AG08395 (cell line): ENCODE data around the gene PLA2G2D.
"Not testable (repeated sequence)": the region's sequence is repeated elsewhere in the genome, so short reads cannot be mapped to it uniquely, and the experiment has no call there.

ENCODE experiments used
- DNase-seq: peaks from one replicate; pipeline ENCODE4 v3.0.0; 2012; ENCODE audit warnings: mixed read lengths, low spot score

Gene PLA2G2D

DNA sequence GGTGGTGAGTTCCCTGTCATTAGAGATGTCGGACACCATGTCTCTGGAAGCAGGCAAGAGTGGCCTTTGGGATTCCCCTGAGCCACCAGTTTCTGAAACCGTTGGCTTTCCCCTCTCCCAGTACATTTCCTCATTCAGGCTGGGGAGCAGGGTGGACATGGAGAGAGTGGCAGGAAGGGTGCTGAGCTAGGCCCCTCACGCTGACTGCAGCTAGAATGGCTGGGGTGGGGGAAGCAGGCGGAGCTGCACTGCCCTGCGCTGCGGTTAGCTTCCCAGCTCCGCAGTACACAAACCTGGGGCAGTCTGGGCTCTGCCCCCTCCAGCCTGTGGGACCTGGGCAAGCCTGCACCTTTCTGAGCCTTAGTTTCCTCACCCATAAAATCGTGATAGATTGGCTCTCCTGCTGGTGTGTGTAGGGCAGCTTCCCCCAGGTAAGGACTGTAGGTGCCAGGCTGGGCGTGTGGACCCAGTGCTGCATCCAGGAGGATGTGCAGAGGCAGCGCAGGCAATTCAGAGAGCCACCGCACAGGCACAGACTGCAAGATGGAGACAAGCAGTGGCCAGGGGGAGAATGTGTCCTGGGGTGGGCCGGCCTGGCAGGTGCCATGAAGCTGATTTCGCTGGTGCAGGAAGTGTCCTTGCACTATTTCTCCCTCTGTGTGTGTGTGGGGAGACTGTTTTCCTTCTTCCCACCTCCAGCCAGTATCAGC lies 22.8 kb upstream of the PLA2G2D start:
- DNase-seq = no peak

DNA sequence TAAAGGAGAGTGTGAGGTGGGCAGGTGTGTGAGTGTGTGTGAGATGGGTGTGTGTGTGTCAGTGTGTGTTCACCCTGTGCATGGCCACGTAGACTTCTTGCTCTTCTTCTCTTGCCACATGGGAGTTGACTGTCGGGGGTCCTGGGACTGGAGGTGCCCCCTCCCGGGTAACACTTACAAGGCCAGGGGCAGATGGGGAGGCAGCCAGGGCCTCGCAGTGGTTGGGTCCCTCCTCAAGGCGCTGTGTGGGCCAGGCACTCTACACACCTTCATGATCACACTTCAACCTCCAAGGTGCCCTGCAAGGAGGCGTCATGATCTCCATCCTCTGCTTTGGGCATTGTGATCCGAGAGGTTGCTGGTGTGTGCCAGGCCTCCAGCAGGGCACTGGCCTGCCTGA lies 22.1 kb upstream of the PLA2G2D start:
- DNase-seq = no peak

DNA sequence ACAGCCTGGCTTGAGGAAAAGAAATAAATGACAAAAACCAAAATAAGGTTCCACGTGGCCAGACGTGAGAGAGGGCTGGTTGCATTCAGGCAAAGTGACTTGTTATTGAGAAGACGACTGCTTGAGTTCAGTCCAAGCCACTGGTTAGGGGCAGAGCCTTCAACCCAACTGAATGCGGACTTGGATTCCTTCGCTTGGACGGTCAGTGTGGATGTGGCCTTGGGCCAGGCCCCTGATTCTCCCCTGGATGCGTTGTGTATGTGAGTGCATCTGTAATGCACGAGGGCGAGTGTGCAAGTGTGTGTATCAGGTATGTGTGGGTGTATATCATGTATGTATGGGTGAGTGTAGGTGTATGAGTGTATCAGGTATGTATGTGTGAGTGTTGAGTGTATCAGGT lies 21.7 kb upstream of the PLA2G2D start:
- DNase-seq = no peak

DNA sequence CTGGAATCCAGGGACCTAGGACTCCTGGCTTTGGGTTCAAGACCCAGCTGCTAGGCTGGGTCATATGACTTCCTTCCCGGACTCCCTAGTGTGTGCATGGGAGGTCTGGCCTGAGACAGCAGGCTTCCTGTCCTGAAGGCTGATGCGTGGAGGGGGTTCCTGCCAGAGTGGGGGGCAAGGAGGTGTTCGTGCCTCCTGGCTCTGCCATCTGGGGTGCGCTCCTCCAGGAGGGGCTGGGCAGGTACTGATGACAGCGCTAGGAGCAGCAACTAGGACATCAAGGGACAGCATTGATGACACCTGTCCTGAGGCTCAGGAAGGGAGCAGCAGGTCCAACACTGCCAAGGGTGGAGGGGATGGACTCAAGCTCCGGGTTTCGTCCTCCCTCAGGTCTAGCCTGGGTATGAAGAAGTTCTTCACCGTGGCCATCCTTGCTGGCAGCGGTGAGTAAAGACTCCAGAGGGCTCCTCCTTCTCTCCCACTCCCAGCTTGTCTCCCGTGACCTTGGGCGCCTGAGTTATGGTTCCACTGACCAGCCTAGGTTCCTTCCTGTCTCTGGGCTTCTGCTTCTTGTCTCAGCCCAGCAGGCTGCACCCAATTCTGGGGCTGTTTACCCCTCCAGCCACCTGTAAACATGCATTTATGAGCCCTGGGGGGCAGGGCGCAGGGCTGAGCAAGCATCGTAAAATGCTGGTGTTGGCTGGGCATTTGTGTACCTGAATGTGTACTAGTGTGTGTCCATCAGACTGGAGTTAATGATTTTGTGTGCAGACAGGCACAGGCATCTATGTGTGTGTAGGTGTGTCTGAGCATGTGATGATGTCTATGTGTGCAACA lies 20.7 kb upstream of the PLA2G2D start:
- no peak for DNase-seq

DNA sequence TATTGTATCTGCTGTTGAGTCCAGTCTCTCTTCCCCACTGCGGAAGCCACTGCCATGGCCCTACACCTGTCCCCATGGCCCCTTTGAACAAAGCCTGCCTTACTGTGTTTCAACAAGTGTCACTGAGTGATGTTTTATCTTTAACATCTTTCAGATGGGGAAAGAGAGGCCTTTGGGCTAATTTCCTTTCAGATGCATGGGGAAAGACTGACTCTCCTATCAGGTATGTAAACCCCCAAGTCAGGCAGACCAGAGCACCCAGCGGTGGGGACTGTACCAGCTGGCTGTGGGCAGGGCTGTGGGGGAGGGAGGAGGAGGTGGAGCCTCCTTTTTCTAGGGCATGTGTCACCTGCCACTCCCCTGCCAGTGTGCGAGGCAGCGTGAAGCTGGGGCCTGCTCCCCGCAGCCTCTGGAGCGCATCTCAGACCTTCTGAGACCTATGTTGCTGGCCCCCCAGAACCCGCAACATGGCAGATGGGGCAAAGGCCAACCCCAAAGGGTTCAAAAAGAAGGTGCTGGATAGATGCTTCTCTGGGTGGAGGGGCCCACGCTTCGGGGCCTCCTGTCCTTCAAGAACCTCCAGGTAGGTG lies 19.7 kb upstream of the PLA2G2D start, which contains the start of gene PLA2G2F:
Gene PLA2G2F, plus strand, starts transcription at position 363 of the 590 bp plus-strand sequence. Its CDS starts 105 bp downstream, at position 468.
- DNase-seq = no peak

DNA sequence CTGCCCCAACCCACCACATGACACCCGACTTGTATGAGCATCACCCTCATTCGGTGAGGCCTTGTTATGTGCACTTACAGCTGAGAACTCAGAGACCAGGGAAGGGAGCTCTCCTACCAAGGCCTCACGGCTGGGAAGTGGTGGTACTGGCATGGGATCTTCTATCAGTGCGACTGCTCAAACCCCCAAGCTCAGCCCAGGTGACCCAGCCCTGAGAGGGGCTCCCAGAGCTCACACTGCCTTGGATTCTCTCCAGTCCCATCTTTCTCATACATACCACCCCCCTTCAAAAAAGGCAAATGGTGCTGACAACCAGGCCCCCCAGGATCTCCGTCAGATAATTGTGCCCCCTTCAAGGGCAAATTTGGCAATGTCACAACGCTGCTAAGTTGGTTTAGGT lies 19.0 kb upstream of the PLA2G2D start:
- DNase-seq = no peak

DNA sequence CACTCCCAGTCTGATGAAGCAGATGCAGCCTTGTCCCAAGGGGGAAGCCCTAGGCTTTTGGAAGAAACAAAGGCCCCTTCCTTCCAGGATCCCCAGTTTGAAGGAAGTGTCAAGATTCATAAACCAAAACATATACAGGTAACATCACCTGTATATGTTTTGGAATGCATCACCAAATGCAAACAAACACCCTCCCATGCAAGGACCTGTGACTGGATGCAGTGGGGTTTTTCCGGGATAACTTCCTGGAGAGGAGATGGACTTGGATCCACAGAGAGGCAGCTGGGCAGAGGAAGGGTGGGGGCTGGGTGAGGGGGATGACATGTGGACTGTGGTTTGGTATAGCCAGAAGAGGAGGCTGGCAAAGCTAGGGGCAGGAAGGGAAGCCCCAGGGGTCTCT lies 18.3 kb upstream of the PLA2G2D start:
- DNase-seq = no peak

DNA sequence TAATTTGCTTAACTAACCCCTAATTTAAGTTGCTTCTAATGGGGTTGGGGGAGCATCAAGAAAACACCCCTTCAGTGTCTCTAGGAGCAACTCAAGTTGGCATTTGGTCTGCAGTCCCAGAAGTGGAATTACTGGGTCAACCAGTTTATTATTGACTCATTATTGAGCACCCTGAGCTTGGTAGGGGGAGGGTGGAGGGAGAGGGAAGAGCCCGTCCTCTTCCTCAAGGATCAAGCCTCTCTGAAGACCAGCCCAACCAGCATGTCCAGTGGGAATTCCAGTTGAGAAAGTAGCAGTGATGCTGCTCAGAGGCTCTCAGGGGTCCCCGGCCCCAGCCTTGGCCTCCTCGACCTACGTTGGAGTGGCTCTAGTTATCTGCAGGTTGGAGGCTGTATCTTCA lies 17.7 kb upstream of the PLA2G2D start:
- no peak for DNase-seq

DNA sequence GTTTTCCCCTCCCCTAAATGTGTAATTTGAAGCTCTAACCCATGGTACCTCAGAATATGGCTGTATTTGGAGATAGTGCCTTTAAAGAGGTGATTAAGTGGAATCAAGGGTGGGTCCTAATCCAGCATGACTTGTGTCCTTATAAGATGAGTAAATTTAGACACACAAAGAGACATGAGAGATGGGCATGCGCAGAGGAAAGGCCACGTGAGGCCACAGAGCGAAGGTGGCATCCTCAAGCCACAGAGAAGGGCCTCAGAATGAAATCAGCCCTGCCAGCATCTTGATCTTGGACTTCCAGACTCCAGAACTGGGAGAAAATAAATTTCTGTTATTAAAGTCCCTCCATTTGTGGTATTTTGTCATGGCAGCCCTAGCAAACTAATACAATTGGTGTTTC lies 16.9 kb upstream of the PLA2G2D start:
- no peak for DNase-seq

DNA sequence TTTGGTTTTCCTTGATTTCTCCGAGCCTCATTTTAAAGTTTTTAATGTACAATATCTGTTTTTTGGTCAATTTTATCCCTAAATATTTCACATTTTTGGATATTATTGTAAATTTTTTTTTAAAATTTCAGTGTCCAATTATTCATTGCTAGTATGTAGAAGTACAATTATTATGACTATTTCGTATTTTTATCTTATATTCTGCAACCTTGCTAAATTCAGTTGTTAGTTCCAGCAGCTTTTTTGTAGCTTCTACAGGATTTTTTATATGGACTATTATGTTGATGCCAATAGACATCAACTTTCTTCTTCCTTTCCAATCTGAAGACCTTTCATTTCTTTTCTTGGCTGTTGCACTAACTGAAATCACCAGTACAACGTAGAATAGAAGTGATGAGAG lies 15.7 kb upstream of the PLA2G2D start:
- no peak for DNase-seq

DNA sequence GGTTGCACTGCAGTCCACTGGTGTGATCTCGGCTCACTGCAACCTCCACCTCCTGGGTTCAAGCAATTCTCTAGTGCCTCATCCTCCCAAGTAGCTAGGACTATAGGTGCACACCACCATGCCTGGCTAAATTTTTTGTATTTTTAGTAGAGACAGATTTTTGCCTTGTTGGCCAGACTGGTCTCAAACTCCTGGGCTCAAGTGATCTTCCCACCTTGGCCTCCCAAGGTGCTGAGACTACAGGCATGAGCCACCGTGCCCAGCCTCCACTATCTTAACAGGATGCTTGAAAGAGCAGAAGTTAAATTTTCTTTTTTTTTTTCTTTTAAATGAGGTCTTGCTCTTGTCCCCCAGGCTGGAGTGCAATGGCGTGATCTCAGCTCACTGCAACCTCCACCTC lies 11.2 kb upstream of the PLA2G2D start:
- not testable (repeated sequence) for DNase-seq

DNA sequence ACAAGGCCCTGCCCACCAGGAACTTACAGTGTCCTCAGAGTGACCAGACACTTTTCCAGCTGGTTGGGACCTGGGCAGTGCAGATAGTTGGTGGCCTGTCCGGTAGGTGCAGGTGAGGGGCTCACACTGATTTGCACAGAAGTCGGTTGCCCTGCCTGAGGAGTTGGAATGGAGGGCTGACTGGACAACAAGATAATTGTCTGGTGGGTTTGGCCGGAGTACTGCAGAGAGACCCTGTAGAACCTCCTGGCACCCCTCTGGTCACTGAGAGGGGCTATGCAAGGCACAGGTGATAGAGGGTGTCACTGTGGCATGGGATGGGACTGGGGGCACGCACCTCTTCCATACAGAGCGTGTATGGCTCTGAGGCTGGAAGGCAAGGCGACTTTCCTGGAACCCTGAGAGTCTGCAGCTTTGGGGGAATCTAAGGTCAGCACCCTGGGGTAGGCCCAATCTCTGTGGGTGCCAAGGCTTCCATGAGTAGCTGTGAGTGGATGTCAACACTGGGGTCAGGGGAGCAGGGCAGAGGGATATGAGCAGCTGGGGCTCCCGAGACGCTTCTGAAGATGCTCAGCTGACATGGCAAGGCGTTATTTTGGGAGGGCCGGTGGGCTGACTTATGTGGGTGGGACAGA lies 7.6 kb upstream of the PLA2G2D start:
- no peak for DNase-seq

DNA sequence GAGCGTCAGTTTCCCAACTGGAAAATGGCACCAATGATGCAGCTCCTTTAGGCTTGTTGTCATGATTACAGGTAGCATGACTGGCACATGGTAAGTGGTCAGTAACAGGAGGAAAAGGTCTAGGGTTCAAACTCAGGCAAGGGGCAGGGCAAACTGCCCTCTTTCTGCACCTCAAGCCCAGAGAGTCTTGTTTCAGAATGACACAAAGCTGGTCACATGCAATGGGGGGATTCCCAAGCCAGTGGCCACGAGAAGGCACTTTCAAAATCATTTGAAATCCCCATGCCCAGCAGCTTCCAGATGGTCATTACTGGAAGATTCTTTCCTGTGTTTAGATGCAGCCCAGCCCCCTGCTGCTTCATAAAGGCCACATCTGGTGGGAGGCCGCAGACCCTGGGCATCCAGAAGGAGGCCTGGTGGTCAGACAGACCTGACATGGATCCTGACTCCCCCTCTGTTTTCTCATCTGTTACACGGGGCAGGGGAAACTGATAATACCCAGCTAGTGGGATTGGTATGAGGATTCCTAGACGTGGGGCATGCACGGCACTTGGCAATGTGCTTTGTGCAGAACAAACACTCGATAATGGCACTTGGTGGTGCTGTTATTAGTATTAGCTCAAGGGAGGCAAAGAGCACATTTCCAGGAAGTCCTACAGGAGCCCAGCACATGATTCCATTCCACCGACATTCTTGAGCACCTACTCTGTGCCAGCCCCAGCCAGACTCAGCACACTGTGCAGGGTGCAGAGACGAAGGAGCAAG lies 6.9 kb upstream of the PLA2G2D start:
- no peak for DNase-seq

DNA sequence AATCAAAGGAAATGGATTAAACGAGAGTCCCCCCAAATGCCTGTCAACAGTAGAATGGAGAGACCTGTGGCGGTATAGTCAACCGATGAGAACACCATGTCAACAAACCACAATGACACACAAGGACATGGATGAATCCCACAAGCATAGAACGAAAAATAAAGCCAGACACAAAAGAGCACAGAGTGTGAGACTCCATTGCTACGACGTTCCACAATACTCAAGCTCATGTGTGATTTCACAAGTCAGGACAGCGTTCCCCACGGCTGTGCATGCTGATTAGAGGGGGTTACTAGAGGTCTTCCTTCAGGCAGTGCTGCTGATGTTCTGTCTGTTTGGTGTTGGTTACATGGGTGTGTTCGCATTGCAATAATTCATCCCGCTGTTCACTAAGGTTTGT lies 5.8 kb upstream of the PLA2G2D start:
- no peak for DNase-seq

DNA sequence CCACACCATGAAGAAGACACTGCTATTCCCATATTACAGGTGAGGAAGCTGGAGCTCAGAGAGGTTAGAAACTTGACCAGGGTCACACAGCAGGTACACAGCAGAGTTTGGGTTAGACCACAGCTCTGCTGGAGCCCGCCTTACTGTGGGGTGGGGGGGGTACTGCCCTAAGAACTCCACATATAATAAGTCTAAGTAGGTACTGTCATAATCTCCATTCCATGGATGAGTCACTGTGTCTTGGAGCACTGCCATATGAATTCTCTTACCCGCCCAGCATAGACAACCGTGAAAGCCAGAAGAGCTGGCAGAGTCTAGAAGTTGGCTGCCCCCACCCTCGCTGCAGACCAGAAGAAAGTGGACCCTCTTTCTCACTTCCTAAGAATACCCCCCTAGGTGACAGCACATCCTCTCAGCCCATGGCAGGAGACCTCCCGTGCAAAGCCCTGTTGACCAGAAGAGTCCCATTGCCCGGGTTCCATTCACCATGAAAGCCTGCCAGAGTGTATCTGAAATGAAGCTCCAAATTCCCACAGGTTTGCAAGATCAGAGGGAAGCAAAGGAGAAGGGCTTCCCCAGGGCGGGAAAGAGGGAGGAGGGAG lies 5.2 kb upstream of the PLA2G2D start:
- DNase-seq = peak; percentile 87

DNA sequence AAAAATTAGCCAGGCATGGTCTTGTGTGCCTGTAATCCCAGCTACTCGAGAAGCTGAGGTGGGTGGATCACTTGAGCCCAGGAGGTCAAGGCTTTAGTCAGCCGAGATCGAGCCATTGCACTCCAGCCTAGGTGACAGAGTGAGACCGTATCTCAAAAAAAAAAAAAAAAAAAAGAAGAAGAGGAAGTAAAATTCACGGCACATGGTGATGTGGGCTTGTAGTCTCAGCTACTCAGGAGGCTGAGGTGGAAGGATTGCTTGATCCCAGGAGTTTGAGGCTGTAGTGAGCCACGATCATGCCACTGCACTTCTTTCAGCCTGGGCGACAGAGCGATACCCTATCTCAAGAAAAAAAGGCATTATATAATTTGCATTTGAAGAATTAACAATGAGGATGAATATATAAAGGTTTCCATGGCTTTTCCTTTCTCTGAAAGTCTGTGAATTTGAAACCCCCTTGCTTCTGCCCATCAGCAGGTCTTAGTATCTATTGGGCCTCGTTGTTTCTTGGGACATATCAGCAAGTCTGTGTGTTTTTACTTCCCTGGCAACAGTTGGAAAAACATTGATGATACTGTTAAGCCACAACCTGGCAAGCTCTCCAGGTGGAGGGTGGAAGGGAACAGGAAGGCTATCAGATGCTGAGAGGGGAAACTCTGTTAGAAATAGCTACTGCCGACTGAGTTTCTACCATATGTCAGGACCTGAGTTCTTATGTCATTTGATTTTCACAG lies 4.6 kb upstream of the PLA2G2D start:
- DNase-seq = no peak

DNA sequence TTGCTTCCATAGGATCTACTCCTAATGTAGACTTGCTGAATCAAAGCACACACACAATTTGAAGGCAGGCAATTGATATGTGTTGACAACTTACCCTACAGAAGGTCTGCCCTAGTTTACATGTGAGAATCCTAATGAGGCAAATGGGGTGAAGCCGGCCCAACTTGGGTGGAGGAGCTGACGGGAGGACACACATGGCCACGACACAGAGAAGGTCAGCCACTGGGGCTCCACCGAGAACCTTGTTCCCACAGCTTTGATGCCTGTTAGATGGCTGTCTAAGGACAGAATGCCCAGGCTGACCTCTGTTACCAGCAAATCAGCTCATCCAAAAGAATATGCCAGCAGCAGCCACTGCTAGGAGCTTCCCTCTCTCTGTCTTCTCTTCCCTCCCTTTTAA lies 1.5 kb upstream of the PLA2G2D start:
- no peak for DNase-seq

DNA sequence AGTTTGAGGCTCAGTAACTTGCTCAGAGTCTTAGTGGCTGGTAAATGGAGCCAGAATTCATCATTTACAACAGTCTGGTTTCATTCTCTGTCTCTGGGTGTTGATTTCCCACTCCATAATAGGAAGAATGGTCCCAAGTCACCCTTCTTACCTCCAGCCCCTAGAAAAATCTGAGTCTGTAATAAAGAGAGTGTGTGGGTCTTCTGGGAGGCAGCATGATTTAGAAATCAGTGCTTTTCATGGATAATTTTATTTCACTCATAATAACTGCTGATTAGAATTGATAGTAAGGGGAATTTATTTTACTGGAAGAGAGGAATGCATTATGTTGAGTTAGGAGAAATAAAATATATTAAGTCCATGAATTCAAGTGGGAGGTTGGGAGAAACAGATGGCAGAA lies 2.1 kb downstream of the PLA2G2D start:
- no peak for DNase-seq

DNA sequence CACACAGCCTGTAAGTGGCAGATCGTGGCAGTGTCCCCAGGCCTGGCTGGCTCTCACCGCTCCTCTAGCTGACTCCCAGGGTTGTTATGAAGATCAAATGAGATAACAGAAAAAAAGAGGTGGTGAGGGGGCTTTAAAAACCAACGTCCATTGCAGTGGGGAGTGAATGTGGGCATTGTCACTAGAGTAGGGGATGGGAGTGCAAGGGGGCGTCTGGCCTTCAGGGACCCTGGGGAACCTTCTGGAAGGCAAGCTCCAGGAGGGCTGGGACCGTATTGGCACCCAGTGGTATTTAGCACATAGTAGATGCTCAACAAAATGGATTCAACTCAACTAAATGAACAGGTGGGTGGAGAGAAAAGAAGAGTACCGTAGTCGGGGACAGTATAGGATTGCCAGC lies 3.4 kb downstream of the PLA2G2D start:
- DNase-seq = no peak

DNA sequence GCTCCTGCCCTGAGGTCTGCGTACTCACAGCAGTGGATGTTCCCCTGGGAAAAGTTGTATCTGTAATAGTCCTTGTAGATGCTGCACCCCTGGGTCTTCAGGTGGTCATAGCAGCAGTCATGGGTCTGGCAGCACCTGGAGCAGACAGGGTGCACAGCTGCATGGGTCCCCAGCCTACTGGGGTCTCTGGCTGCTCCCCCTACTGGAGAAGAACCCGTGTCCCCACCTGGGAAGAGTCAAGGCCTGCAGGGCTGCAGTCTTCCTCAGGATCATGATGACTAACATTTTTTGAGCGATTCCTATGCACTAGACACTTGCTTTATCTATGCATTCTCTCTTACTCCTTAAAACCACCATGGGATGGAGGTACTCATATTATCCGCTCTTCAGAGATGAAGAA lies 3.9 kb downstream of the PLA2G2D start:
- DNase-seq = no peak
